T-helper 1 cell treated with Interleukin-12 subunit alpha and Interleukin-12 subunit beta and Interleukin-4 antibody, amounts not matched to agents 30 μg/mL and 1 μg/mL, for 36 hours (primary cell): ENCODE results near the gene NLRP3.
A peak's percentile ranks its signal among the peaks of the same experiment; 100 is the strongest.

Experiments used
- H3K27ac Mint-ChIP-seq: one replicate; pipeline ENCODE4 v1.8.0; 2021; ENCODE audit warnings: mild to moderate bottlenecking, mixed read lengths
- H3K27me3 Mint-ChIP-seq: one replicate; pipeline ENCODE4 v1.8.0; 2021; ENCODE audit warnings: low read depth, mixed read lengths
- H3K36me3 Mint-ChIP-seq: one replicate; pipeline ENCODE4 v1.8.0; 2021; ENCODE audit warnings: low read depth, mixed read lengths
- H3K4me1 Mint-ChIP-seq: one replicate; pipeline ENCODE4 v1.8.0; 2021; ENCODE audit warnings: low read depth, mixed read lengths
- H3K4me3 Mint-ChIP-seq: one replicate; pipeline ENCODE4 v1.8.0; 2021; ENCODE audit warnings: mild to moderate bottlenecking, moderate library complexity, mixed read lengths
- H3K9me3 Mint-ChIP-seq: one replicate; pipeline ENCODE4 v1.8.0; 2021; ENCODE audit warnings: mixed read lengths

NLRP3 gene

DNA sequence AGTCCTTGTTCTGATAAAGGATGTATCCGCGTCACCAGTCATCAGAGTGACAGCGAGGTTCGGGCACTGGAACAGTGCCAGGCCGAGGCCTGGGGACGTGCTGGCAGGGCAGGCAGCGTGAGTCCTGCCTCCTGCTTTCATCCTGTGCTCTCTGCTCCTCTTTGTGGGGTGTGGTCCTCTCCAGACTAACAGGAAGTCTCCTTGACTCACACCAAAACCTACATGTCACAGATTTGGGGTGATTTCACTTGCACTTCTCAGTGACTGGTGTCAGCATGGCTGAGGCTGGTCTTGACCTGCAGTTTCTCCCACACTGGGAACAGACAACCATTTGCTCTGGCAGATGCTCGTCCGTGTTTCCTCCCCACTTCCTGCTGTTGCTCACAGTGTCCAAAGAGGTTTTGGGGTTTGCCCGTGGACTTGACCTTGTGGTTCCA lies 8.8 kb upstream of the NLRP3 start:
- peaks cover 30% of the 10 kb centered on the region for H3K4me1 Mint-ChIP-seq
- H3K9me3 Mint-ChIP-seq, result no peaks in the 10 kb centered on the region
- peaks cover 57% of the 10 kb centered on the region for H3K27me3 Mint-ChIP-seq
- H3K4me3 Mint-ChIP-seq, result peak overlapping the region; percentile 49
- peaks cover 1% of the 10 kb centered on the region for H3K36me3 Mint-ChIP-seq
- peak overlapping the region; percentile 3 for H3K27ac Mint-ChIP-seq

DNA sequence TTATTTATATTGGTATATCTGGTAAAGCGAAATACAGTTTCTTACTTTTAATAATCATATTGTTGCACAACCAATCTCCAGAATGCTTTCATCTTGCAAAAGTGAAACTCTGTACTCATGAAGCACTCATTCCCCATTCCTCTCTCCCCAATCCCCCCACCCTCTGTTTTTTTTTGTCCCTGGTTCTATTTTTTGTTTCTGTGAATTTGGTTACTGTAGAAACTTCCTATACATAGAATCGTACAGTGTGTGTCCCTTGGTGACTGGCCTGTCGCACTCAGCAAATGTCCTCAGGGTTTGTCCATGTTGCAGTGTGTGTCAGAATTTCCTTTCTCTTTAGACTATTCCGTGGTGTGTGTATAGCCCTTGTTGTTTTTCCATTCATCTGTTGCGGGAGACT lies 7.9 kb upstream of the NLRP3 start:
- Mint-ChIP-seq H3K27ac (no peak overlapping the region), H3K9me3 (no peaks in the 10 kb centered on the region), H3K36me3 (peaks cover 1% of the 10 kb centered on the region), H3K4me1 (peaks cover 30% of the 10 kb centered on the region), H3K4me3 (peak overlapping the region; percentile 9), H3K27me3 (peaks cover 60% of the 10 kb centered on the region)

DNA sequence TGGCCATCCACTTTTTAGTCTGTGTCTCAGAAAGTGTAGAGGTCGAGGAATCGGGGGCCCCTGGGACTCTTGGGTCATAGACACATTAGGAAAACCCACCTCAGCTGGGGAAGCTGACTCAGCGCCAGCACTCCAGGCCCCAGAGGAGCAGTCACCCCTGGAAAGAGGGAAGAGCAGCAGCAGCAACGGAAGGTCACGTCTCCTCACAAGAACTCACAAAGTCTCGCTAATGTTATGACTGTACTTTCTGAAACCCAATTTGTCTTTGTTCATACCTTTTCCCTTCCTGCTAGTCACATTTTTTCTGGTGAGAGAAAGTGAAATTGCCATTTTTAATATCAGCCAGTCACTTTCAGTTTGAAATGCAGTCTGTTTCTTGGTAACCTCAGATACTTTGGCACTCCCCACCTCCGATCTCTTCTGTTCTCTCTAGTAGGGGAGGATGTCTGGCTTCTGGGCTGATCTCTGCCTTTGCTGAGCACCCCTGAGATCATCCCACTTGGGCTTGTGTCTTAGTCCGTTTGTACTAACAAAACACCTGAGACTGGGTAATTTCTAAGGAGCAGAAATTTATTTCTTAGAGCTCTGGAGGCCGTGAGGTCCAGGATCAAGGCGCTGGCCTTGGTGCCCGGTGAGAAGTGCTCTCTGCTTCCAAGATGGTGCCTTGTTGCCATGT lies 6.0 kb upstream of the NLRP3 start:
- H3K9me3 Mint-ChIP-seq, result no peaks in the 10 kb centered on the region
- peaks cover 61% of the 10 kb centered on the region for H3K27me3 Mint-ChIP-seq
- H3K36me3 Mint-ChIP-seq, result peaks cover 1% of the 10 kb centered on the region
- H3K4me3 Mint-ChIP-seq, result peak overlapping the region; percentile 47
- H3K27ac Mint-ChIP-seq, result no peak overlapping the region
- H3K4me1 Mint-ChIP-seq, result peaks cover 31% of the 10 kb centered on the region

DNA sequence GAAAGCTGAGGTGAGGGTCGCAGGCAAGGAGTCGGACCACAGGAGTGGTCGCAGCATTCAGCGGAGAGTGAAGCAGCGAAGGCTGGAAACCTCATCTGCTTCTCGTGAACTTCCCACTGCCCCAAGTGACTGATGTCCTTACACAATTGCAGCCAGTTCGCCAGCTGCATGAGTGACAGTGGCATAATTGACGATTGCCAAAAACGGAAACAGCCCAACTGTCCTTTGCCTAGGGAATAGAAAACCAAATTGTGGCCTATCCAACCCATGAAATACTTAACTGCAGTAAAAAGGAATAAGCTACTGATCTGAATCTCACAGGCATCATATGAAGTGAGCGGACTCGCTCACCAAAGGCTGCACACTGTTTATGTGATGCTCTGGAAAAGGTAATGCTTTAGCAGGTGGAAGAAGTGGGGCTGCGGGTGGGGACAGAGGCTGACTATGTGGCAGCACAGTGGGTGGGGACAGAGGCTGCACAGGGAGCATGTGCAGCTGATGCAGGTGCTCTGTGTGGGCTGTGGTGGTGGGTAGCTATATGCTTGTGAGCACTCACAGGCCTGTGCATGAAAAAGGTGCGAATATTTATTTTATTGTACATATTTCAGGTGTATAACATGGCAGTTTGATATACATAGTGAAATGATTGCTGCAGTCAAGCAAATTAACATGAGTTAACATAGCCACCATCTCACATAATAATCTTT lies 4.2 kb upstream of the NLRP3 start:
- Mint-ChIP-seq H3K36me3 (no peaks in the 10 kb centered on the region), H3K27me3 (peaks cover 73% of the 10 kb centered on the region), H3K9me3 (no peaks in the 10 kb centered on the region), H3K27ac (no peak overlapping the region), H3K4me1 (peaks cover 42% of the 10 kb centered on the region), H3K4me3 (no peak overlapping the region)

DNA sequence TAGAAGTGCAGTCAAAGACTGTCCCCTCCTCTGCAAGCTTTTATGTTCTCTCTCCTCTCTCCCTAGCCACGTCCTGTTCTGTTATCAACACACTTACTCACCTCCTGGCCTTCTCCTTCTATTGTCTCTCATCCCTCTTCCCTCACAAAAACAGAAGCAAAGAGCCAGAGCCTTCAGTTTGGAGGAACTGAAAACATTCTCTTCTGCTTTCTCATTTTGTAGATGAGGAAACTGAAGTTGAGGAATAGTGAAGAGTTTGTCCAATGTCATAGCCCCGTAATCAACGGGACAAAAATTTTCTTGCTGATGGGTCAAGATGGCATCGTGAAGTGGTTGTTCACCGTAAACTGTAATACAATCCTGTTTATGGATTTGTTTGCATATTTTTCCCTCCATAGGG lies 1.9 kb downstream of the NLRP3 start:
- H3K36me3 Mint-ChIP-seq, result no peaks in the 10 kb centered on the region
- H3K27ac Mint-ChIP-seq, result peak overlapping the region; percentile 52
- H3K9me3 Mint-ChIP-seq, result no peaks in the 10 kb centered on the region
- peaks cover 23% of the 10 kb centered on the region for H3K4me1 Mint-ChIP-seq
- peaks cover 49% of the 10 kb centered on the region for H3K27me3 Mint-ChIP-seq
- H3K4me3 Mint-ChIP-seq, result no peak overlapping the region

DNA sequence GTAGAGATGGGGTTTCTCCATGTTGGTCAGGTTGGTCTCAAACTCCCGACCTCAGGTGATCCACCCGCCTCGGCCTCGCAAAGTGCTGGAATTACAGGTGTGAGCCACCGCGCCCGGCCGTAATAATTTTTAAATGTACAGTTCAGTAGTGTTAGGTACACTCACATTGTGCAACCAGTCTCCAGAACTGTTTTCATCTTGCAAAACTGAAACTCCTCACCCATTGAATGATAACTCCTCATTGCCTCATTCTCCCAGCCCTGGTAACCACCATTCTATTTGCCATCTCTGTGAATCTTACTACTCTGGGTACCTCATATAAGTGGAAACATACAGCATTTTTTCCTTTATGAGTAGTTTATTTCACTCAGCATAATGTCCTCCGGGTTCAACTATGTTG lies 3.4 kb downstream of the NLRP3 start:
- Mint-ChIP-seq H3K9me3 (no peaks in the 10 kb centered on the region), H3K4me3 (no peak overlapping the region), H3K27me3 (peaks cover 34% of the 10 kb centered on the region), H3K27ac (no peak overlapping the region), H3K4me1 (peaks cover 23% of the 10 kb centered on the region), H3K36me3 (no peaks in the 10 kb centered on the region)

DNA sequence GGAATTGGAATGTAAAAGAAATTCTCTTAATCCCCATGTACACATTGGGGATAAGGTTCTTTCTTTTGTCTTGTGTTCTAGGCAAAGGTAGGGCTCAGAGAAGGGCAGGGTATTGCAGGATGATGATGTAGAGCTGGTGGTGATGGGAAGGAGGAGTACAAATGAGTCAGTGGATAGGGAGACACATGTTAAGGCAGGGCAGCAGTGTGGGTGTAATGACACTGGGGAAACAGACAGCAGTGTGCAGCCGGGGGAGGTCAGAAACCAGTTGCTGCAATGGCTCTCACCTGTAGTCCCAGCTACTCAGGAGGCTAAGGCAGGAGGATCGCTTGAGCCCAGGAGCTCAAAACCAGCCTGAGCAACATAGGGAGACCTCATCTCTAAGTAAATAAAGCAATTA lies 5.1 kb downstream of the NLRP3 start:
- no peak overlapping the region for H3K4me3 Mint-ChIP-seq
- H3K36me3 Mint-ChIP-seq, result no peaks in the 10 kb centered on the region
- H3K9me3 Mint-ChIP-seq, result no peaks in the 10 kb centered on the region
- peaks cover 14% of the 10 kb centered on the region for H3K4me1 Mint-ChIP-seq
- H3K27me3 Mint-ChIP-seq, result peaks cover 20% of the 10 kb centered on the region
- no peak overlapping the region for H3K27ac Mint-ChIP-seq

DNA sequence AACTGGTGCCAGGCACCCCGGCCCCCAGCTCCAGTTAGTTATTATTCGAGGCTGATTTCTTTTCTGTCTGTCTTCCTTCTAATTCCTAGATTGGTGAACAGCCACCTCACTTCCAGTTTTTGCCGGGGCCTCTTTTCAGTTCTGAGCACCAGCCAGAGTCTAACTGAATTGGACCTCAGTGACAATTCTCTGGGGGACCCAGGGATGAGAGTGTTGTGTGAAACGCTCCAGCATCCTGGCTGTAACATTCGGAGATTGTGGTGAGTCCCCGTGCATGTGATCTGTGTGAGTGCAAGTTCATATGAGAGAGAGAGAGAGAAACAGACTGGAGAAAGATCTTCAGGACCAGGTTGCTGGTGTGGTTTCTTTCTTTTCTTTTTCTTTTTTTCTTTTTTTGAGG lies 13.5 kb downstream of the NLRP3 start:
- Mint-ChIP-seq H3K27ac (no peak overlapping the region), H3K27me3 (peaks cover 4% of the 10 kb centered on the region), H3K36me3 (no peaks in the 10 kb centered on the region), H3K4me1 (no peaks in the 10 kb centered on the region), H3K9me3 (no peaks in the 10 kb centered on the region), H3K4me3 (no peak overlapping the region)

DNA sequence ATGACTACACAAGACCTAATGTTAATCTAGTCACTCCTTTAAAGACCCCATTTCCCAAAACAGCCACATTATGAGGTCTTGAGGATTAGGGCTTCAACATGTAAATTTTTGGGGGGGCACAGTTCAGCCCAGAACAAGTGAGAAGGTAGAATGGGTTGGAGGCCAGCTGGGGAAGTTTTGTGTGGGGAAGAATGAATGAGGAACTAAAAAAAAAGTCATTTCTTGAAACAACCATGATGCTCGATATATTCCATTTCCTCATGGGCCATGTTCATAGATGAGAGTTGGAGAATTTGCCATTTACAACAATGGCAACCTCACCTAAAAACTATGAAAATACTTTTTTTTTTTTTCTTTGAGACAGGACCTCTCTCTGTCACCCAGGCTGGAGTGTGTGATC lies 14.5 kb downstream of the NLRP3 start:
- H3K27me3 Mint-ChIP-seq, result peaks cover 4% of the 10 kb centered on the region
- H3K4me1 Mint-ChIP-seq, result no peaks in the 10 kb centered on the region
- no peak overlapping the region for H3K27ac Mint-ChIP-seq
- H3K36me3 Mint-ChIP-seq, result no peaks in the 10 kb centered on the region
- H3K4me3 Mint-ChIP-seq, result no peak overlapping the region
- no peaks in the 10 kb centered on the region for H3K9me3 Mint-ChIP-seq

DNA sequence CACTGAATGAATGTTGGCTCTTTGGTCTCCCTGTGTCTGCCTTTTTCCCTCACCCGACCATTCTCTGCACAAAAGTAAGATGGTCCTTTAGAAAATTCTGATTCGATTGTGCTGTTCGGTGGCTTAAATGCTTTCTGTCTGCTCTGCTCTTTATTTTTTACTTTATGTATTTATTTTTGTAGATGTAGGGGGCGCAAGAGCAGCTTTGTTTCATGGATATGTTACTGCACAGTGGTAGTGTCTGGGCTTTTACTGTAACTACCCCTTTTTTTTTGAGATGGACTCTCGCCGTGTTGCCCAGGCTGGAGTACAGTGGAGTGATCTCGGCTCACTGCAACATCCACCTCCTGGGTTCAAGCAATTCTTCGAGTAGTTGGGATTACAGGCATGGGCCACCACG lies 15.7 kb downstream of the NLRP3 start:
- Mint-ChIP-seq H3K27ac (no peak overlapping the region), H3K36me3 (no peaks in the 10 kb centered on the region), H3K9me3 (no peaks in the 10 kb centered on the region), H3K27me3 (peaks cover 4% of the 10 kb centered on the region), H3K4me1 (no peaks in the 10 kb centered on the region), H3K4me3 (no peak overlapping the region)

DNA sequence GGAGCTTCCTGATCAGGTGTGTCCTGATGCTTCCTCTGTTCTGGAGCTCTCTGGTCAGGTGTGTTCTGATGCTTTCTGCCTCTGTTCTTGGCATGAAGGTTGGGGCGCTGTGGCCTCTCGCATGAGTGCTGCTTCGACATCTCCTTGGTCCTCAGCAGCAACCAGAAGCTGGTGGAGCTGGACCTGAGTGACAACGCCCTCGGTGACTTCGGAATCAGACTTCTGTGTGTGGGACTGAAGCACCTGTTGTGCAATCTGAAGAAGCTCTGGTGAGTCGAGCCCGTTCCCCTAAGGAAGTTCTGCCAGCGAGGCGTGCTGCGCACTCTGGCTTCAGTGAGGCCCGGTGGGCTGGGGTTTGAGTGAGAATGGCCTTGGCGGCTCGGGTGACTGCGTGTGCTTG lies 18.0 kb downstream of the NLRP3 start:
- Mint-ChIP-seq H3K4me3 (no peak overlapping the region), H3K27me3 (peaks cover 4% of the 10 kb centered on the region), H3K36me3 (no peaks in the 10 kb centered on the region), H3K27ac (no peak overlapping the region), H3K9me3 (no peaks in the 10 kb centered on the region), H3K4me1 (no peaks in the 10 kb centered on the region)

DNA sequence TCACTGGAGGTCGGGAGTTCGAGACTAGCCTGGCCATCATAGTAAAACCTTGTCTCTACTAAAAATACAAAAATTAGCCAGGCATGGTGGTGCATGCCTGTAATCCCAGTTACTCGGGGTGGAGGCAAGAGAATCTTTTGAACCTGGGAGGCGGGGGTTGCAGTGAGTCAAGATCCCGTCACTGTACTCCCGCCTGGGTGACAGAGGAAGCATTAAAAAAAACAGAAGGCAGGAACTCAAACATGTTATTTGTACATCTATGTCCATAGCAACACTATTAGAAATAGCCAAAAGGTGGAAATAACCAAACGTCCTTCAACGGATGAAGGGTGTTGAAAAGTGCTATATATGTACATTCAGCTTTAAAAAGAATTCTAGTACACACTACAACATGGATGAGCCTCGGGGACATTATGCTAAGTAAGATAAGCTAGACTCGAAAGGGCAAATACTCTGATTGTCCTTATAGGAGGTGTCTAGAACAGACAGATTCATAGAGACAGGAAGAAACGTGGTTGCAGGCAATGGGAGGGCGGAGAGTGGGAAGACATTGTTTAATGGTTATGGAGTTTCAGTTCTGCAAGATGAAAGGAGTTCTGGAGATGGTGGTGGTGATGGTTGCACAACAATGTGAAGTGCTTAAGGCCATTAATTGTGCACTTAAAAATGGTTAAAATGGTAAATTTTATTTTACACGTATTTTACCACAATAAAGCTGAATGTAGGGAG lies 19.2 kb downstream of the NLRP3 start:
- H3K4me3 Mint-ChIP-seq, result no peak overlapping the region
- H3K4me1 Mint-ChIP-seq, result no peaks in the 10 kb centered on the region
- no peaks in the 10 kb centered on the region for H3K36me3 Mint-ChIP-seq
- H3K27ac Mint-ChIP-seq, result no peak overlapping the region
- H3K27me3 Mint-ChIP-seq, result peaks cover 4% of the 10 kb centered on the region
- no peaks in the 10 kb centered on the region for H3K9me3 Mint-ChIP-seq

DNA sequence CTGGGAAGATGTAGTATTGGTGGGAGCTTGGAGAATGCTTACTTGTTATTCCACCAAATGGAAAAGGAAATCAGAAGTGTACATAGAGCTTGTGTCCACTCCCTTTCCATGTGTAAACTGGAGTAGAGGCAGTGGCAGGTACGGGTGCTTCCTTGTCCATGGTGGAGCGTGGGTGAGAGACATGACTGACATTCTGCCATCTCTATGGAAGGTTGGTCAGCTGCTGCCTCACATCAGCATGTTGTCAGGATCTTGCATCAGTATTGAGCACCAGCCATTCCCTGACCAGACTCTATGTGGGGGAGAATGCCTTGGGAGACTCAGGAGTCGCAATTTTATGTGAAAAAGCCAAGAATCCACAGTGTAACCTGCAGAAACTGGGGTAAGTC lies 19.8 kb downstream of the NLRP3 start:
- Mint-ChIP-seq H3K4me3 (no peak overlapping the region), H3K36me3 (no peaks in the 10 kb centered on the region), H3K4me1 (no peaks in the 10 kb centered on the region), H3K27me3 (peaks cover 4% of the 10 kb centered on the region), H3K9me3 (no peaks in the 10 kb centered on the region), H3K27ac (no peak overlapping the region)

DNA sequence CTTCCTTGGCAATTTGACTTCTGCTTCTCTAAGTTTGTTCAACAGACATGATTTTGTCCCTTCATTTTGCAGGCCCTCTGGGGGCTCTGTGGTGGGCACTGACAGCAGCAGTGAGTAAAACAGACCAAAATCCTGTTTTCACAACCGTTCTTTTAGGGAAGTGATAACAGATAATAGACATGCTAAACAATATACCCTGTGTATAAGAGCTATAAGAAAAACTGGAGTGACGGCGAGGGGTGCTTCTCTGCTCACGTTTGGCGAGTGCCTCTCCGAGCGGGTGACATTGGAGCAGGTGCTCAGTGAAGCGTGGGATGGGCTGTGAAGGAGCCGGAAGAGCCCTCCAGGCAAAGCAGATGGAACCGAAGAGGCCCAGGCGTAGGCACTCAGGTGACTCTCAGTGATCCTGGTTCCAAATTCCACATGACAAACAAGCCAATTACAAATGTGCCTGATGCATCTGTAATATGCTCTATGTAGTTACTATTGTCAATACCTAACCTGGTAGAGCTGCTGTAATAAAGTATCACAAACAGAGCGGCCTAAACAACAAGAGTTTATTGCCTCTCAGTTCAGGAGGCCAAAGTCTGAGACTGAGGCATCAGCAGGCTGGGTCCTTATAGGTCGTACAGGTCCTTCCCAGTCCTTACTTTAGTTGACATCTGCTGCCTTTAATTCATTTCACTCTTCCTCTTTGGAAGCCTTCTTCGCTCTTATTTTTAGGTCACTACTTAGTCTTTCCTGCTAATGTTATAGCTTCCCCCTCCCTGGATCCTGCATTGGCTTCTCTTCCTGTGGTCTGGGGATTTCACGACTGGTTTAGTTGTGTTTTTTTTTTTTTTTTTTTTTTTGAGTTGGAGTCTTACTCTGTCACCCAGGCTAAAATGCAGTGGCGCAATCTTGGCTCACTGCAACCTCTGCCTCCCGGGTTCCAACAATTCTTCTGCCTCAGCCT lies 21.9 kb downstream of the NLRP3 start:
- H3K4me3 Mint-ChIP-seq, result no peak overlapping the region
- no peaks in the 10 kb centered on the region for H3K36me3 Mint-ChIP-seq
- H3K9me3 Mint-ChIP-seq, result no peaks in the 10 kb centered on the region
- H3K4me1 Mint-ChIP-seq, result no peaks in the 10 kb centered on the region
- no peak overlapping the region for H3K27ac Mint-ChIP-seq
- no peaks in the 10 kb centered on the region for H3K27me3 Mint-ChIP-seq
